ENCODE measurements around the gene COQ8B.
"Not testable (repeated sequence)": the region's sequence is repeated elsewhere in the genome, so short reads cannot be mapped to it uniquely, and the experiment has no call there.

- not testable (repeated sequence) for TF ChIP-seq EZH2 (IDR thresholded peaks at IDR 0.05; ENCODE audit: borderline replicate concordance, insufficient read depth, low read depth, low read length, poor library complexity, severe bottlenecking); CTCF (IDR thresholded peaks at IDR 0.05)
These were observed 64.4 kb downstream of the COQ8B start for GRCh38 chr19:40652303-40652702.
